Fibroblast of skin of left quadriceps (primary cell): ENCODE measurements around the gene VEZT.
"Not testable (repeated sequence)": the region's sequence is repeated elsewhere in the genome, so short reads cannot be mapped to it uniquely, and the experiment has no call there.

Experiments used
- DNase-seq, 2 experiments: peaks; one replicate each; pipeline ENCODE4 v3.0.0-alpha.2; 2013; ENCODE audit warnings: low read depth in 2 of 2

VEZT gene

GRCh38 chr12:95217377-95218149 is at the start of gene VEZT, which contains the start of gene FGD6:
VEZT (plus strand) TSS chr12:95217807; CDS start chr12:95217851, 44 bp downstream.
FGD6 (minus strand) TSS chr12:95217467; CDS start chr12:95217240, 227 bp downstream.
- peak; percentile 99 for DNase-seq

- no peak for DNase-seq
Observed at GRCh38 chr12:95168746-95169145, 48.9 kb upstream of the VEZT start.

- DNase-seq = peak in 1 of 2 experiments; percentile 20
Observed at GRCh38 chr12:95169368-95169767, 48.2 kb upstream of the VEZT start.

GRCh38 chr12:95173392-95174251 is 44.0 kb upstream of the VEZT start:
- DNase-seq = peak; percentile 59 to 67

GRCh38 chr12:95177201-95177768 is 40.3 kb upstream of the VEZT start:
- no peak for DNase-seq

- no peak for DNase-seq
Observed at GRCh38 chr12:95178136-95178535, 39.5 kb upstream of the VEZT start.

GRCh38 chr12:95179011-95179410 is 38.6 kb upstream of the VEZT start:
- no peak for DNase-seq

- no peak for DNase-seq
Observed at GRCh38 chr12:95181103-95181502, 36.5 kb upstream of the VEZT start.

GRCh38 chr12:95182868-95183415 is 34.7 kb upstream of the VEZT start:
- peak in 1 of 2 experiments; percentile 35 for DNase-seq

- DNase-seq = no peak
Observed at GRCh38 chr12:95184121-95184520, 33.5 kb upstream of the VEZT start.

- DNase-seq = no peak
Observed at GRCh38 chr12:95185072-95185471, 32.5 kb upstream of the VEZT start.

- no peak for DNase-seq
Observed at GRCh38 chr12:95185854-95186253, 31.8 kb upstream of the VEZT start.

- no peak for DNase-seq
Observed at GRCh38 chr12:95187865-95188415, 29.7 kb upstream of the VEZT start.

- no peak for DNase-seq
Observed at GRCh38 chr12:95191060-95191696, 26.4 kb upstream of the VEZT start.

- DNase-seq = no peak
Observed at GRCh38 chr12:95192271-95192670, 25.3 kb upstream of the VEZT start.

GRCh38 chr12:95193139-95193538 is 24.5 kb upstream of the VEZT start:
- DNase-seq = no peak

GRCh38 chr12:95195122-95195521 is 22.5 kb upstream of the VEZT start:
- no peak for DNase-seq

GRCh38 chr12:95196875-95197569 is 20.6 kb upstream of the VEZT start:
- not testable (repeated sequence) for DNase-seq

- DNase-seq = no peak
Observed at GRCh38 chr12:95197636-95198035, 20.0 kb upstream of the VEZT start.

- no peak for DNase-seq
Observed at GRCh38 chr12:95198914-95199313, 18.7 kb upstream of the VEZT start.
